PC-9 (cell line): ENCODE data around the gene CHAD.

Experiments
- EZH2 ChIP-seq: fragments of 200-600 bp; sonication (generic); IDR thresholded peaks from 2 replicates; pipeline ENCODE4 v1.8.0; 2017; ENCODE audit warnings: antibody characterized with exemption, low read depth
- TF ChIP-seq, protein P1 (sequence below): fragments of 200-600 bp; sonication (generic); conservative IDR thresholded peaks from 2 replicates; pipeline ENCODE4 v1.6.1; 2017; ENCODE audit warnings: mixed run types, antibody characterized with exemption, mild to moderate bottlenecking, moderate library complexity

GRCh38 chr17:50476545-50477315 is 8.1 kb upstream of the CHAD start:
- TF ChIP-seq, protein P1, sequence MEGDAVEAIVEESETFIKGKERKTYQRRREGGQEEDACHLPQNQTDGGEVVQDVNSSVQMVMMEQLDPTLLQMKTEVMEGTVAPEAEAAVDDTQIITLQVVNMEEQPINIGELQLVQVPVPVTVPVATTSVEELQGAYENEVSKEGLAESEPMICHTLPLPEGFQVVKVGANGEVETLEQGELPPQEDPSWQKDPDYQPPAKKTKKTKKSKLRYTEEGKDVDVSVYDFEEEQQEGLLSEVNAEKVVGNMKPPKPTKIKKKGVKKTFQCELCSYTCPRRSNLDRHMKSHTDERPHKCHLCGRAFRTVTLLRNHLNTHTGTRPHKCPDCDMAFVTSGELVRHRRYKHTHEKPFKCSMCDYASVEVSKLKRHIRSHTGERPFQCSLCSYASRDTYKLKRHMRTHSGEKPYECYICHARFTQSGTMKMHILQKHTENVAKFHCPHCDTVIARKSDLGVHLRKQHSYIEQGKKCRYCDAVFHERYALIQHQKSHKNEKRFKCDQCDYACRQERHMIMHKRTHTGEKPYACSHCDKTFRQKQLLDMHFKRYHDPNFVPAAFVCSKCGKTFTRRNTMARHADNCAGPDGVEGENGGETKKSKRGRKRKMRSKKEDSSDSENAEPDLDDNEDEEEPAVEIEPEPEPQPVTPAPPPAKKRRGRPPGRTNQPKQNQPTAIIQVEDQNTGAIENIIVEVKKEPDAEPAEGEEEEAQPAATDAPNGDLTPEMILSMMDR = no peak
- no peak for TF ChIP-seq EZH2
